Caki2 (cell line): ENCODE measurements around the gene KIF15. TPM values are rescaled to one million over a fixed set of nuclear protein-coding genes. Genes with fewer than 3 reads are reported as not detected.

Source experiments
- DNase-seq: peaks from one replicate; pipeline ENCODE4 v3.0.0-alpha.2; 2015; ENCODE audit warnings: low read depth
- in situ Hi-C: cut with HindIII; loops from 2 replicates; pipeline ENCODE4 v1.10.0; 2016; ENCODE audit warnings: low sequenced_read_pairs, low pct_unique_long_range_greater_than_20kb, mixed read lengths
- total RNA-seq: library from RNA; depleted of rRNA; stranded (reverse); fragments of >200 nt; shearing (Covaris generic); gene quantifications from 2 replicates; pipeline ENCODE4 v1.2.3, GENCODE V29; 2014; ENCODE audit warnings: low replicate concordance; rRNA removed

Gene KIF15
- total RNA-seq, 1 experiment from 2014 or later, result 9.8 TPM

GRCh38 chr3:44896440-44896839 is 134.8 kb downstream of the KIF15 start:
- in situ Hi-C loops, result no loop called here

GRCh38 chr3:44899683-44900367 is 138.2 kb downstream of the KIF15 start:
- in situ Hi-C loops, result no loop called here
- no peak for DNase-seq

More at GRCh38 chr3:44896440-44896839, 134.8 kb downstream of the KIF15 start:
- no peak for DNase-seq

GRCh38 chr3:44902628-44903027 is 141.0 kb downstream of the KIF15 start:
- no peak for DNase-seq
- in situ Hi-C loops, result no loop called here

Other genes with a start within 250 kb of the KIF15 start
- gene ZKSCAN7, start 206.6 kb upstream of the KIF15 start, total RNA-seq, result 4.3 and 17.5 TPM in 2 replicates
- gene ZNF660, start 176.8 kb upstream of the KIF15 start, total RNA-seq, result not detected in 2 replicates
- gene ZNF197, start 136.8 kb upstream of the KIF15 start, total RNA-seq, result 3.0 and 3.8 TPM in 2 replicates
- 5.7 and 7.5 TPM in 2 replicates for gene ZNF35, start 113.1 kb upstream of the KIF15 start, total RNA-seq
- not detected in 2 replicates for gene ZNF502, start 49.1 kb upstream of the KIF15 start, total RNA-seq
- 2.1 and 3.8 TPM in 2 replicates for gene ZNF501, start 32.2 kb upstream of the KIF15 start, total RNA-seq
- 3.2 and 7.2 TPM in 2 replicates for gene KIAA1143, start 175 bp upstream of the KIF15 start, total RNA-seq
- 8.9 and 18.6 TPM in 2 replicates for gene TMEM42, start 100.1 kb downstream of the KIF15 start, total RNA-seq
- 1.1 TPM in 1 of 2 replicates, not detected in the other for gene TGM4, start 112.8 kb downstream of the KIF15 start, total RNA-seq
- 56.6 and 76.1 TPM in 2 replicates for gene ZDHHC3, start 214.4 kb downstream of the KIF15 start, total RNA-seq
- gene EXOSC7, start 214.4 kb downstream of the KIF15 start, total RNA-seq, result 24.0 and 28.1 TPM in 2 replicates